Osteoblast (primary cell): Measurements from ENCODE around the gene CTNNA1. TPM values are rescaled to one million over a fixed set of nuclear protein-coding genes. Genes with fewer than 3 reads are reported as not detected.

ENCODE experiments used
- DNase-seq: peaks from one replicate; pipeline ENCODE4 v3.0.0; 2011; ENCODE audit warnings: low spot score, mixed read lengths; ENCODE audit not compliant: insufficient read length; ENCODE audit errors: missing footprints
- H2AFZ ChIP-seq: 2 replicates; pipeline ENCODE4 v1.6.0; 2011; ENCODE audit warnings: mild to moderate bottlenecking, low read length
- H3K27ac ChIP-seq: 2 replicates; pipeline ENCODE4 v1.5.1; 2011; ENCODE audit warnings: mild to moderate bottlenecking, low read depth, low read length, moderate library complexity
- H3K27me3 ChIP-seq: 2 replicates; pipeline ENCODE4 v1.6.0; 2012; ENCODE audit warnings: mild to moderate bottlenecking, control low read depth, inconsistent platforms, low read length, moderate library complexity; ENCODE audit not compliant: insufficient read depth
- H3K36me3 ChIP-seq: 2 replicates; pipeline ENCODE4 v1.5.1; 2011; ENCODE audit warnings: mild to moderate bottlenecking, low read length, control low read depth, moderate library complexity; ENCODE audit not compliant: insufficient read depth
- H3K4me1 ChIP-seq: 2 replicates; pipeline ENCODE4 v1.5.1; 2011; ENCODE audit warnings: mild to moderate bottlenecking, low read length, control low read depth, moderate library complexity; ENCODE audit not compliant: insufficient read depth
- H3K4me2 ChIP-seq: 2 replicates; pipeline ENCODE4 v1.6.0; 2011; ENCODE audit warnings: mild to moderate bottlenecking, low read length; ENCODE audit not compliant: insufficient read depth
- H3K4me3 ChIP-seq: fragments of 200-600 bp; sonication (generic); 3 replicates; pipeline ENCODE4 v1.5.1; 2012; ENCODE audit warnings: mild to moderate bottlenecking, low read length, inconsistent platforms; ENCODE audit not compliant: insufficient read depth
- H3K79me2 ChIP-seq: 2 replicates; pipeline ENCODE4 v1.6.0; 2012; ENCODE audit warnings: mild to moderate bottlenecking, low read length, control low read depth, inconsistent platforms; ENCODE audit not compliant: insufficient read depth
- H3K9me3 ChIP-seq: 2 replicates; pipeline ENCODE4 v1.5.1; 2011; ENCODE audit warnings: low read depth, low read length, control low read depth
- H4K20me1 ChIP-seq: 2 replicates; pipeline ENCODE4 v1.6.0; 2012; ENCODE audit warnings: mild to moderate bottlenecking, low read length, control low read depth; ENCODE audit not compliant: insufficient read depth
- CTCF ChIP-seq: IDR thresholded peaks from 2 replicates; pipeline ENCODE4 v1.5.1; 2011; ENCODE audit warnings: mild to moderate bottlenecking, low read depth, low read length, moderate library complexity; ENCODE audit errors: extremely low read depth
- total RNA-seq: library from RNA; depleted of rRNA; stranded (reverse); fragments of >200 nt; gene quantifications from 2 replicates; pipeline ENCODE4 v1.2.3, GENCODE V29; 2012

Gene CTNNA1
- total RNA-seq, 1 donor: 432 TPM

DNA sequence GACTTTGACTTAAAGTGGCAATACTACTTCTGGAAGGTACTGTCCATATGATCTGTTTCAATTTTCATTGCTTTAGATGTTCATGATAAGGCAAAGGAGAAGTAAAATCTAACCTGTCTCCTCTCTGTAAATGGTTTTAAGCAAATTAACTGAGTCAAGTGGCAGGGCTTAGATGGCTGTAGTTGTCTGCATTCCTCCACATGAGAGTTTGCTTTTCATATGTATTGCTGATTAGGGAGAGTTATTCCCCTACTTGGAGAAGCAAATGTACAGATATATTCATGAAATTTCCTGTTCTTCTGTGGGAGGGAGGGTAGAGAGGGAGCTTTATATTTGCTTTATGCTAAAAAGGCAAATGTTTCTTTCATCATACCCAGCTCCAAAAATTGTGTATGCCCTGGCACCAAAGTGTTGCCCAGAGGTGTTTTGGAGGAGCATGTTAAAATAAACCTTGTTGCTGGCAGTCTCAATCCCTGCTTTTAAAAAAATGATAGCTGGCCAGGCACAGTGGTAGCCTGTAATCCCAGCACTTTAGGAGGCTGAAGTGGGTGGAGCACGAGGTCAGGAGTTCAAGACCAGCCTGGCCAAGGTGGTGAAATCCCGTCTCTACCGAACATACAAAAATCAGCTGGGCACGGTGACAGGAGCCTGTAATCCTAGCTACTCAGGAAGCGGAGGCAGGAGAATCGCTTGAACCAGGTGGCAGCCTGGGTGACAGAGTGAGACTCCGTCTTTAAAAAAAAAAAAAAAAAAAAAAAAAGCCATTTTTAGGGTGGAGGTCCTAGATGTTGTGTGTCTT lies 125.4 kb downstream of the CTNNA1 start:
- no peak overlapping the region for H3K4me2 ChIP-seq
- peaks cover 61% of the 10 kb centered on the region for H4K20me1 ChIP-seq
- no peak overlapping the region for H3K4me3 ChIP-seq
- peaks cover 94% of the 10 kb centered on the region for H3K79me2 ChIP-seq
- no peak for DNase-seq
- no peak overlapping the region for H2AFZ ChIP-seq
- H3K9me3 ChIP-seq: no peaks in the 10 kb centered on the region
- H3K27me3 ChIP-seq: no peaks in the 10 kb centered on the region
- no peaks in the 10 kb centered on the region for H3K36me3 ChIP-seq
- no peak overlapping the region for H3K27ac ChIP-seq
- no peak for TF ChIP-seq CTCF
- peaks cover 19% of the 10 kb centered on the region for H3K4me1 ChIP-seq

DNA sequence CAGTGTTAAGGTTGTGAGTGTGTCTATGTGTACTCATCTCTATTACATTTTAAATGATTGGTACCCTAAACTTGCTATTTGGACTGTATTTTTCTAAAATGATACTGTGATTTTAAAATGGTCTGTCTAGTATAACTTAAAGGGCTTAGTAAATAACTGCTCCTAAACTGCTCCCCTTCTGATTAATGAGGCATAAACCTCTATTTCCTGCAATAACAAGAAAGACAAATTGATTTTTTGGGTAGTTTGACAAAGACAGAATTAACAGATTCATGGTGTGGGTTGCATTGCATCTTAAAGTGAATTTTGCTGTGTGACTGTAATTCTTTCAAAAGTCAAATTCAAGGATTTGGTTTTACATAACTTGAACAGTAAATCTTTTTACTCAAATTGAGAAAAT lies 130.0 kb downstream of the CTNNA1 start:
- Histone ChIP-seq H2AFZ (no peak overlapping the region), H3K4me2 (no peak overlapping the region), H4K20me1 (peaks cover 43% of the 10 kb centered on the region), H3K27me3 (no peaks in the 10 kb centered on the region), H3K36me3 (peaks cover 16% of the 10 kb centered on the region), H3K79me2 (peaks cover 82% of the 10 kb centered on the region), H3K27ac (no peak overlapping the region), H3K9me3 (no peaks in the 10 kb centered on the region), H3K4me1 (no peaks in the 10 kb centered on the region), H3K4me3 (no peak overlapping the region)
- no peak for DNase-seq
- no peak for TF ChIP-seq CTCF

GRCh38 chr5:138884094-138884493 lies 130.9 kb downstream of the CTNNA1 start:
- DNase-seq: no peak

More at GRCh38 chr5:138884094-138884493, 130.9 kb downstream of the CTNNA1 start:
- H3K27me3 ChIP-seq: no peaks in the 10 kb centered on the region
- no peak overlapping the region for H3K4me3 ChIP-seq
- no peak for TF ChIP-seq CTCF
- no peak overlapping the region for H3K27ac ChIP-seq
- H3K36me3 ChIP-seq: peaks cover 24% of the 10 kb centered on the region
- H4K20me1 ChIP-seq: peaks cover 36% of the 10 kb centered on the region
- no peaks in the 10 kb centered on the region for H3K4me1 ChIP-seq
- peaks cover 74% of the 10 kb centered on the region for H3K79me2 ChIP-seq
- H3K9me3 ChIP-seq: no peaks in the 10 kb centered on the region
- no peak overlapping the region for H2AFZ ChIP-seq
- H3K4me2 ChIP-seq: no peak overlapping the region
